Forelimb muscle (tissue), 1 donor: ENCODE measurements around the gene SLC39A11. TPM values are rescaled to one million over a fixed set of nuclear protein-coding genes. Genes with fewer than 3 reads are reported as not detected.

Experiments
- DNase-seq: peaks from one replicate; pipeline ENCODE4 v3.0.0-alpha.2; 2013; ENCODE audit warnings: low read depth
- polyA plus RNA-seq: library from polyadenylated mRNA; unstranded; fragments of 120-200 nt; gene quantifications from one replicate; pipeline ENCODE4 v1.2.1, GENCODE V29; 2013; ENCODE audit not compliant: insufficient read length

Gene SLC39A11
- polyA plus RNA-seq, 1 donor: 11.9 TPM

- no peak for DNase-seq
Measured at GRCh38 chr17:72977771-72978417, 114.6 kb downstream of the SLC39A11 start.

- DNase-seq: peak; percentile 20
Measured at GRCh38 chr17:72976971-72977770, 115.3 kb downstream of the SLC39A11 start.

- DNase-seq: no peak
Measured at GRCh38 chr17:72975509-72975908, 117.0 kb downstream of the SLC39A11 start.

GRCh38 chr17:72974605-72975232 is 117.8 kb downstream of the SLC39A11 start:
- DNase-seq: no peak

GRCh38 chr17:72972263-72972951 is 120.1 kb downstream of the SLC39A11 start:
- DNase-seq: no peak

GRCh38 chr17:72971226-72971880 is 121.1 kb downstream of the SLC39A11 start:
- DNase-seq: no peak

GRCh38 chr17:72970797-72971196 is 121.7 kb downstream of the SLC39A11 start:
- DNase-seq: no peak

- no peak for DNase-seq
Measured at GRCh38 chr17:72970246-72970645, 122.2 kb downstream of the SLC39A11 start.

GRCh38 chr17:72969293-72969906 is 123.1 kb downstream of the SLC39A11 start:
- no peak for DNase-seq

GRCh38 chr17:72968798-72969197 is 123.7 kb downstream of the SLC39A11 start:
- no peak for DNase-seq

- DNase-seq: no peak
Measured at GRCh38 chr17:72967977-72968585, 124.4 kb downstream of the SLC39A11 start.

- no peak for DNase-seq
Measured at GRCh38 chr17:72967277-72967970, 125.1 kb downstream of the SLC39A11 start.

- no peak for DNase-seq
Measured at GRCh38 chr17:72962106-72962505, 130.4 kb downstream of the SLC39A11 start.

- DNase-seq: no peak
Measured at GRCh38 chr17:72955391-72956140, 136.9 kb downstream of the SLC39A11 start.

GRCh38 chr17:72954579-72954978 is 137.9 kb downstream of the SLC39A11 start:
- DNase-seq: no peak

- no peak for DNase-seq
Measured at GRCh38 chr17:72953621-72954020, 138.9 kb downstream of the SLC39A11 start.

GRCh38 chr17:72952641-72953315 is 139.7 kb downstream of the SLC39A11 start:
- DNase-seq: no peak

- no peak for DNase-seq
Measured at GRCh38 chr17:72952220-72952619, 140.3 kb downstream of the SLC39A11 start.
